Measurements from ENCODE around the gene NRG2.
A peak's percentile ranks its signal among the peaks of the same experiment; 100 is the strongest.

NRG2 gene

GRCh38 chr5:139854953-139855352 is 188.1 kb downstream of the NRG2 start:
- DNase-seq (ENCODE audit: low spot score) = no peak

- no peak for DNase-seq (ENCODE audit: low spot score)
Observed at GRCh38 chr5:139854029-139854605, 189.0 kb downstream of the NRG2 start.

- no peak for DNase-seq (ENCODE audit: low spot score)
Observed at GRCh38 chr5:139852696-139853095, 190.4 kb downstream of the NRG2 start.

- DNase-seq (ENCODE audit: low spot score) = no peak
Observed at GRCh38 chr5:139851558-139851957, 191.5 kb downstream of the NRG2 start.

GRCh38 chr5:139850423-139851016 is 192.6 kb downstream of the NRG2 start:
- no peak for DNase-seq (ENCODE audit: low spot score)

GRCh38 chr5:139849942-139850341 is 193.2 kb downstream of the NRG2 start:
- DNase-seq (ENCODE audit: low spot score) = no peak

- no peak for DNase-seq (ENCODE audit: low spot score)
Observed at GRCh38 chr5:139849501-139849900, 193.6 kb downstream of the NRG2 start.

GRCh38 chr5:139848508-139849100 is 194.5 kb downstream of the NRG2 start:
- no peak for DNase-seq (ENCODE audit: low spot score)

GRCh38 chr5:139847790-139848507 is 195.2 kb downstream of the NRG2 start:
- peak; percentile 71 for DNase-seq (ENCODE audit: low spot score)

GRCh38 chr5:139847091-139847490 is 196.0 kb downstream of the NRG2 start:
- no peak for DNase-seq (ENCODE audit: low spot score)

GRCh38 chr5:139845846-139846681 is 197.0 kb downstream of the NRG2 start:
- DNase-seq (ENCODE audit: low spot score) = no peak

- DNase-seq (ENCODE audit: low spot score) = peak; percentile 80
Observed at GRCh38 chr5:139844472-139845145, 198.5 kb downstream of the NRG2 start.

GRCh38 chr5:139843991-139844390 is 199.1 kb downstream of the NRG2 start:
- no peak for DNase-seq (ENCODE audit: low spot score)

- no peak for DNase-seq (ENCODE audit: low spot score)
Observed at GRCh38 chr5:139842321-139842720, 200.8 kb downstream of the NRG2 start.

- DNase-seq (ENCODE audit: low spot score) = no peak
Observed at GRCh38 chr5:139841549-139841948, 201.6 kb downstream of the NRG2 start.

- no peak for DNase-seq (ENCODE audit: low spot score)
Observed at GRCh38 chr5:139839918-139840317, 203.2 kb downstream of the NRG2 start.

- no peak for DNase-seq (ENCODE audit: low spot score)
Observed at GRCh38 chr5:139839232-139839815, 203.8 kb downstream of the NRG2 start.

GRCh38 chr5:139838381-139839197 is 204.5 kb downstream of the NRG2 start:
- no peak for DNase-seq (ENCODE audit: low spot score)

GRCh38 chr5:139837711-139838380 is 205.3 kb downstream of the NRG2 start:
- no peak for DNase-seq (ENCODE audit: low spot score)
